ENCODE results near the gene PRR23E.

DNA sequence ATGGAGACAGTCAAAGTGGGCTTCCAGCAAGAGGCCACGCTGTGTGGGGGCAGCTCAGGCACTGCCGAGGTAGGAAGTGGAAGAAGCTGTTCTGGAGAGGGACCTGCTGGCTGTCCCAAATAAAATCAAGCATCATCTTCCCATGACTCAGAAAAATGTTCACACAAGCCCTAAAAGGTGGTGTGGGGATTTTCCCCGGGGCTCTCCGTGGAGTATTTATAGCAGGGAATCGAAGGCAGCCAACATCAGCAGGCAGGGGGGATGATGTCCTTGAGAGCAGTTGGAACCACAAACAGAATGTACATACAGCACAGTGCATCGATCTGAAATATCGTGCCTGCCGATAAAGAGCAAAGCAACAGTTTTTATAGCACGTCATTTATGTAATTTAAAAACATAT is 27.6 kb downstream of the PRR23E start:
- TF ChIP-seq, protein P1, sequence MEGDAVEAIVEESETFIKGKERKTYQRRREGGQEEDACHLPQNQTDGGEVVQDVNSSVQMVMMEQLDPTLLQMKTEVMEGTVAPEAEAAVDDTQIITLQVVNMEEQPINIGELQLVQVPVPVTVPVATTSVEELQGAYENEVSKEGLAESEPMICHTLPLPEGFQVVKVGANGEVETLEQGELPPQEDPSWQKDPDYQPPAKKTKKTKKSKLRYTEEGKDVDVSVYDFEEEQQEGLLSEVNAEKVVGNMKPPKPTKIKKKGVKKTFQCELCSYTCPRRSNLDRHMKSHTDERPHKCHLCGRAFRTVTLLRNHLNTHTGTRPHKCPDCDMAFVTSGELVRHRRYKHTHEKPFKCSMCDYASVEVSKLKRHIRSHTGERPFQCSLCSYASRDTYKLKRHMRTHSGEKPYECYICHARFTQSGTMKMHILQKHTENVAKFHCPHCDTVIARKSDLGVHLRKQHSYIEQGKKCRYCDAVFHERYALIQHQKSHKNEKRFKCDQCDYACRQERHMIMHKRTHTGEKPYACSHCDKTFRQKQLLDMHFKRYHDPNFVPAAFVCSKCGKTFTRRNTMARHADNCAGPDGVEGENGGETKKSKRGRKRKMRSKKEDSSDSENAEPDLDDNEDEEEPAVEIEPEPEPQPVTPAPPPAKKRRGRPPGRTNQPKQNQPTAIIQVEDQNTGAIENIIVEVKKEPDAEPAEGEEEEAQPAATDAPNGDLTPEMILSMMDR (IDR thresholded peaks at IDR 0.05; ENCODE audit: extremely low read depth in 1 of 2, insufficient read depth in 1 of 2, low read depth in 1 of 2, low read length in 2 of 2) = no peak
- TF ChIP-seq POLR2AphosphoS5 (IDR thresholded peaks at IDR 0.05; ENCODE audit: insufficient read depth, low read depth, low read length) = no peak
- TF ChIP-seq FOS (IDR thresholded peaks at IDR 0.05; ENCODE audit: borderline replicate concordance, insufficient read depth, low read length) = no peak
- no peak for TF ChIP-seq MYC (IDR thresholded peaks at IDR 0.05; ENCODE audit: low read depth, low read length)

Data from endothelial cell of umbilical vein (primary cell).